HG03565 (cell line): Measurements from ENCODE around the gene PLCZ1.

ENCODE experiments used
- ATAC-seq: cut with Tn5 transposase; IDR thresholded peaks from one replicate; pipeline ENCODE4 v1.9.1; 2021; ENCODE audit warnings: mild to moderate bottlenecking, moderate library complexity; ENCODE audit not compliant: unreplicated experiment

The PLCZ1 gene

DNA sequence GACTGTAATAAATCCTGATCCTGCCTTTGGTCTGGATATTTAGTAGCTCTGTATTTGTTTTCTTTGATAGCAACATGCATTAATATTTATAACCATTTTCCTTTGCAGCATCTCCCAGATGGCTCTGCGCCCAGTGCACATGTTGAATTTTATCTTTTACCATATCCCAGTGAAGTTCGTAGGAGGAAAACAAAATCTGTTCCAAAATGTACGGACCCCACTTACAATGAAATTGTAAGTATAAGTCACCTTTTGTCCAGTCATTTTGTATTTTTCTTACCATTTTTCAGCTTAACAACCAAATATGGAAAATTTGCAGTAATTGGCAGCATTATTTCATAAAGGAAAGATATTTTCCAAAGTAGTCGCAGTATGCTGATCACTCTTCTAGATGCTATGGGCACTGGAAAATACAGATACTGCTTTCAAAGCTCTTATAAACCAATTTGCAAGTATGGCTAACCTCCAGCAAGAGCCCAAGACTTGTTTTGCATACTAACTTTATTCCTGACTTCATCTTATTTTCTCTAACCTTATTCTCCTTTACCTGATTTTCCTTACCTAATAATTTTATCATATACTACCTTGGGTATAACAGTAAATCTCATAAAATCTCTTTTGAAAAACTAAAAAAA is 97.4 kb downstream of the PLCZ1 start:
- ATAC-seq = no peak

DNA sequence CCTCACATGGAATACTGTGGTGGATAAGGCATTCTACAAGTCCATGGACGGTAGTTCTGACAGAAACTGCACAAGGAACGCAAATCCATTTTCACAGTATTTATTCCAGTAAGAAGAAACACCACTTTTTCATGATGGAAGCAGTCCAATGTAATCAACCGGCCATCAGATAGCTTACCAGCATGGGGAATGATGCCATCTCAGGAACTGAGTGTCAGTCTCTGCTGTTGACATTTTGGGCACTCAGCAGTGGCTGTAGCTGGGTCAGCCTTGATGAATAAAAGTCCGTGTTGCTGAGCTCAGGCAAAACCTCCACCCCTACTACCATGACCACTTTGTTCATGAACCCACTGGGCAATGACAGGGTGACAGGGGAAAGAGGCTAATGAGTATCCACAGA is 103.4 kb downstream of the PLCZ1 start:
- ATAC-seq = no peak
